Gastrocnemius medialis (tissue), 4 donors: ENCODE measurements around the gene KRTAP24-1. TPM values are rescaled to one million over a fixed set of nuclear protein-coding genes. Genes with fewer than 3 reads are reported as not detected.

Source experiments
- ATAC-seq, 2 donors: fragments of 150-250 bp; one replicate each; pipeline ENCODE4 v1.9.1; 2016
- DNase-seq, 2 donors: peaks; one replicate each; pipeline ENCODE4 v3.0.0-alpha.2; 2019
- H3K27ac ChIP-seq, 4 donors: fragments of 200-600 bp; sonication (generic); 1 replicate in 1 of 4; 2 replicates in 3 of 4; pipeline ENCODE4 v1.5.1; 2016 to 2018; ENCODE audit warnings: mild to moderate bottlenecking in 2 of 4, moderate library complexity in 1 of 4
- H3K27me3 ChIP-seq, 3 donors: fragments of 200-600 bp; sonication (generic) in 2 of 3; 1 replicate in 1 of 3; 2 replicates in 2 of 3; pipeline versions ENCODE4 v1.5.1 to v1.6.0; 2016 to 2019; ENCODE audit warnings: mild to moderate bottlenecking in 1 of 3, moderate library complexity in 1 of 3
- H3K36me3 ChIP-seq, 2 donors: fragments of 200-600 bp; sonication (generic) in 1 of 2; one replicate each; pipeline ENCODE4 v1.5.1; 2017 to 2018
- H3K4me1 ChIP-seq, 2 donors: fragments of 200-600 bp; sonication (generic) in 1 of 2; one replicate each; pipeline ENCODE4 v1.5.1; 2016 to 2017; ENCODE audit warnings: mild to moderate bottlenecking in 2 of 2
- H3K4me3 ChIP-seq, 4 donors: fragments of 200-600 bp; sonication (generic) in 3 of 4; 1 replicate in 1 of 4; 2 replicates in 3 of 4; pipeline ENCODE4 v1.5.1; 2016 to 2019; ENCODE audit warnings: mild to moderate bottlenecking in 2 of 4
- H3K9me3 ChIP-seq, 3 donors: fragments of 200-600 bp; sonication (generic) in 2 of 3; 1 replicate in 1 of 3; 2 replicates in 2 of 3; pipeline ENCODE4 v1.5.1; 2016 to 2019
- CTCF ChIP-seq, 5 experiments: fragments of 450-650 bp in 3 of 5; fragments of 200-600 bp in 2 of 5; sonication (generic) in 2 of 5; IDR thresholded peaks in 4 of 5; conservative IDR thresholded peaks in 1 of 5; 1 replicate in 4 of 5; 2 replicates in 1 of 5; pipeline ENCODE4 v1.5.1; 2016 to 2019; ENCODE audit warnings: antibody characterized with exemption in 5 of 5, mild to moderate bottlenecking in 3 of 5, moderate library complexity in 3 of 5
- POLR2A ChIP-seq, 2 donors: fragments of 450-650 bp; IDR thresholded peaks; one replicate each; pipeline ENCODE4 v1.6.1; 2017; ENCODE audit warnings: antibody characterized with exemption in 2 of 2, mild to moderate bottlenecking in 2 of 2, moderate library complexity in 2 of 2
- in situ Hi-C, 4 donors: fragments of 200-750 bp; cut with MboI; loops; one replicate each; pipeline versions ENCODE4 v1.15.0 to v1.8.0; 2017; ENCODE audit warnings: low sequenced_read_pairs in 4 of 4
- intact Hi-C: fragments of 100-400 bp; cut with DNase I; formaldehyde crosslinking; loops from one replicate; pipeline ENCODE4 v1.15.1; 2023; ENCODE audit warnings: low total_unique reads
- total RNA-seq, 4 donors: library from RNA; depleted of rRNA; stranded (reverse); fragments of >200 nt; gene quantifications; one replicate each; pipeline versions ENCODE4 v1.1.0 to v1.2.3, GENCODE V29; 2016

Gene KRTAP24-1
- total RNA-seq, 4 donors from 2014 or later = not detected

GRCh38 chr21:30245061-30245460 is 37.7 kb downstream of the KRTAP24-1 start:
- Histone ChIP-seq H3K27me3 (no peaks in the 10 kb centered on the region), H3K36me3 (no peaks in the 10 kb centered on the region), H3K4me1 (no peaks in the 10 kb centered on the region), H3K9me3 (no peaks in the 10 kb centered on the region), H3K4me3 (no peak overlapping the region), H3K27ac (no peak overlapping the region)
- DNase-seq (no peak), ATAC-seq (no peak)
- in situ Hi-C loops = no loop called here
- TF ChIP-seq POLR2A (IDR thresholded peaks at IDR 0.05) = no peak
- TF ChIP-seq CTCF (IDR thresholded peaks at IDR 0.05 in 4 of 5, conservative IDR thresholded peaks at IDR 0.05 in 1 of 5) = no peak
- intact Hi-C loops = no loop called here

GRCh38 chr21:30243691-30244090 is 39.1 kb downstream of the KRTAP24-1 start:
- intact Hi-C loops = no loop called here
- H3K4me1 ChIP-seq = no peaks in the 10 kb centered on the region
- no peaks in the 10 kb centered on the region for H3K36me3 ChIP-seq
- DNase-seq (no peak), ATAC-seq (no peak)
- no peak overlapping the region for H3K4me3 ChIP-seq
- H3K27ac ChIP-seq = no peak overlapping the region
- in situ Hi-C loops = no loop called here
- H3K9me3 ChIP-seq = no peaks in the 10 kb centered on the region
- no peak for TF ChIP-seq POLR2A (IDR thresholded peaks at IDR 0.05)
- no peak for TF ChIP-seq CTCF (IDR thresholded peaks at IDR 0.05 in 4 of 5, conservative IDR thresholded peaks at IDR 0.05 in 1 of 5)
- no peaks in the 10 kb centered on the region for H3K27me3 ChIP-seq

- in situ Hi-C loops (no loop called here), intact Hi-C loops (no loop called here)
- Histone ChIP-seq H3K4me3 (no peak overlapping the region), H3K4me1 (no peaks in the 10 kb centered on the region), H3K27me3 (no peaks in the 10 kb centered on the region), H3K36me3 (no peaks in the 10 kb centered on the region), H3K27ac (no peak overlapping the region), H3K9me3 (no peaks in the 10 kb centered on the region)
- ATAC-seq (no peak), DNase-seq (no peak)
- no peak for TF ChIP-seq CTCF (IDR thresholded peaks at IDR 0.05 in 4 of 5, conservative IDR thresholded peaks at IDR 0.05 in 1 of 5)
- no peak for TF ChIP-seq POLR2A (IDR thresholded peaks at IDR 0.05)
Measured at GRCh38 chr21:30240661-30241060, 42.1 kb downstream of the KRTAP24-1 start.

GRCh38 chr21:30238168-30238567 is 44.6 kb downstream of the KRTAP24-1 start:
- in situ Hi-C loops = no loop called here
- no peak for DNase-seq
- Histone ChIP-seq H3K4me3 (no peak overlapping the region), H3K27me3 (no peaks in the 10 kb centered on the region), H3K36me3 (no peaks in the 10 kb centered on the region), H3K4me1 (no peaks in the 10 kb centered on the region), H3K27ac (no peak overlapping the region), H3K9me3 (no peaks in the 10 kb centered on the region)
- TF ChIP-seq POLR2A (IDR thresholded peaks at IDR 0.05) (no peak), CTCF (IDR thresholded peaks at IDR 0.05 in 4 of 5, conservative IDR thresholded peaks at IDR 0.05 in 1 of 5) (no peak)
- ATAC-seq = no peak
- intact Hi-C loops = no loop called here

GRCh38 chr21:30234643-30235042 is 48.1 kb downstream of the KRTAP24-1 start:
- Histone ChIP-seq H3K4me3 (no peak overlapping the region), H3K4me1 (no peaks in the 10 kb centered on the region), H3K9me3 (no peaks in the 10 kb centered on the region), H3K27ac (no peak overlapping the region), H3K36me3 (no peaks in the 10 kb centered on the region), H3K27me3 (no peaks in the 10 kb centered on the region)
- no peak for DNase-seq
- TF ChIP-seq CTCF (IDR thresholded peaks at IDR 0.05 in 4 of 5, conservative IDR thresholded peaks at IDR 0.05 in 1 of 5) (no peak), POLR2A (IDR thresholded peaks at IDR 0.05) (no peak)
- intact Hi-C loops = no loop called here
- ATAC-seq = no peak
- in situ Hi-C loops = no loop called here
